D341Med (cell line): ENCODE measurements around the gene MED17.
"Not testable (repeated sequence)": the region's sequence is repeated elsewhere in the genome, so short reads cannot be mapped to it uniquely, and the experiment has no call there.

ENCODE experiments used
- DNase-seq: peaks from one replicate; pipeline ENCODE4 v3.0.0; 2012; ENCODE audit warnings: low spot score

The MED17 gene

DNA sequence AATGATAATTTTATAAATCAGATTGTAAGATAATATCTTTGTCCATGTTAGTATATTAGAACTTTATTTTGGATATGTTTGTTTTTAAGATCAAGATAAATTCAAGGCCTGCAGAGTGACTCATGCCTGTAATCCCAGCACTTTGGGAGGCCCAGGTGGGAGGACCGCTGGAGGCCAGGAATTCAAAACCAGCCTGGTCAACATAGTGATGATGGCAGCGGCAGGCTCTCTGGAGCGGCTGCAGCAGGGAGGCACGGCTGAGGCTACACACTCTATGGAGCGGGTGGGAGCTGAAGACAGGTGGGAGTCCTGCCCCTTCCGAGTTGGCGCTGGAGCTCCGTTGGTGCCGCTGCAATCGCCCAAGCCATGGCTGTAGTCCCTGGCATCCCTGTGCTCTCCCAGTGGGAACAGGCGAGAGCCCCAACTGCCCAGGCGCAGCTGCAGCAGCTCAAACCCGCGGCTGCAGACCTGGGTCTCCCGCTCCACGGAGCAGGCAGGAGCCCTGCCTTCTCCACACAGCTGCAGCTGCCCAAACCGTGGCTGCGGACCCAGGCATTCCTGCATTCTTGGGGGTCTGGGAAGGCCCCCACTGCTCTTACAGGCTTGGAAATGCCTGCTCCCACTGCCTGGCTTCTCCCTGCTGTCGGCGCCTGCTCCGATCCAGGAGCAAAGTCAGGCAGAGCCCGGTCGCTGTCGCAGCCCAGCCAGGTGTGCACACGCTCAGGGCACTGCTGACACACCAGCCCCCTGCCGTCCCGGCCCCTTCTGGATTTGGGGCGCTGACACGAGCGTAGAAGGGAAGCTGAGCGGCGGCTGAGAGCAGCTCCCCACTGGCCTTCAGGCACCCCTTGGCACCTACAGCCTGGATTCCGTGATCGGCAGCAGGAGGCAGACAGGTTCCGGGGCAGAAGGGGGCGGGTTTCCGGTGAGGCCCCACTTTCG, 25.9 kb upstream of the MED17 start:
- no peak for DNase-seq

DNA sequence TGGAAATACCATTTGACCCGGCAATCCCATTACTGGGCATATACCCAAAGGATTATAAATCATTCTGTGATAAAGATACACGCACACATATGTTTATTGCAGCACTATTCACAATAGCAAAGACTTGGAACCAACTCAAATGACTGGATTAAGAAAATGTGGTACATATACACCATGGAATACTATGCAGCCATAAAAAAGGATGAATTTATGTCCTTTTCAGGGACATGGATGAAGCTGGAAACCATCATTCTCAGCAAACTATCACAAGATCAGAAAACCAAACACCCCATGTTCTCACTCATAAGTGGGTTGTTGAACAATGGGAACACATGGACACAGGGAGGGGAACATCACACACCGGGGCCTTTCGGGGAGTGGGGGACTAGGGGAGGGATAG, 25.0 kb upstream of the MED17 start:
- DNase-seq = not testable (repeated sequence)

DNA sequence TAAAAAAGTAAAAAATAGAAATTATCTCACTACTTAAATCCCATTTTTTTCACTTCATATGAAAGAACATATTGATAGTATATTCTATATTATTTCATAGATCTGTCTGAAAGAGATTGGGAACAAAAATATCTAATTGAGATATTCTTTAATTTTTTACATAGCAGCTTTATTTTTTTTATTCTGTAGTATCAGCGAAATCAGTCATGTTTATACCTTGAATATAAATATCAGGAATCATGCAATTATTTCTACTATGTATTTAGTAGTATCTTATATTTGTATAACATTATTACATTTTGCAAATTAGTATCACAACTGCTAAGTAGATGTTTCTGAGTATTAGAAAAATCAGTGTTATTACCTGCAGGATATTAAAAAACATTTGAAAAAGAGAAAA, 22.2 kb upstream of the MED17 start:
- DNase-seq = no peak

DNA sequence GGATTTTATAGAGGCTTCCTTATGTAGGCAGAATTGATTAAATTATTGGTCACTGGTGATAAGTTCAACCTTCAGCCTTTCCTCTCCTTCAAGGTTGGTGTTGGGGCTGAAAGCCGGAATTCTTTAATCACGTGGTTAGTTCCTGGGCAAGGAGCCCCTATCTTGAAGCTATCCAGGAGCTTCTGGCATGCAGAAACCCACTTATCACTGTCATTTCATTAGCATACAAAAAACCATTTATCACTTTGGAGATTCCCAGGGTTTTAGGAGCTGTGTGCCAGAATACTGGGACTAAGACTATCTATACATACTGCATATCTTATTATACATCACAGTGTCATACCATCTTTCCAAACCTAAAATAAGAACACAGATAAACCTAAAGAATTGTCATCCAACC, 18.5 kb upstream of the MED17 start:
- DNase-seq = no peak

DNA sequence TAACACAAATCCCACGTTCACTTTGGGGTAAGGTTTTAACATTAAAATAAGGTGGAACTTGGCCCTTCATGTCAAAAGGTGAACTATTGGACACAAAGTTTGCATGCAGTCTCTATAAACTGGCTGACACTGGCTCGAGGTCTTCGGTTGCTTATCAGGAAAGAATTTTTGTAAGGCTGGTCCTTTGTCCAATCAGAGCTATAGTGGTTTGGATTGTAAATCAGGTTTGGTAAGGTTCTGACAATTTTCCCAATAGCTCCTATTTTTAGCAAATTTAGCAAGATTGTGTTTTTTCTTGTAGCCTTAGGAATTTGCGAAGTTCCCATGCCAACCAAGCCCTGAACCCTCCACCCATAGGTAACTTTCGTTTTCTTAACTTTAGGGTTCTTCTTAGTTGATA, 17.6 kb upstream of the MED17 start:
- DNase-seq = no peak

DNA sequence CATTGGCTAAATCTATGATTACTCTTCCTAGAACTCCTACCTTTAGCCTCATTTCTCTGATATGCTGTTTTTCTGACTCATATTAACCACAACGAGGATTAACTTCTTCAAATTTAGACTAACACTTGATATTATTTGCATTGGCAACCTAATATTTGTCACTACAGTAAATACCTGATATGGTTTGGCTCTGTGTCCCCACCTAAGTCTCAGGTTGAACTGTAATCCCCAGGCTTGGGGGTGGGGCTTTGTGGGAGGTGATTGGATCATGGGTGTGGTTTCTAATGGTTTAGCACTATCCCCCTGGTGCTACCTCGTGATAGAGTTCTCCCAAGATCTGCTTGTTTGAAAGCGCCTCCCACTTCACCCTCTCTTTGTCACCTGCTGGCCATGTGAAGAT, 17.1 kb upstream of the MED17 start:
- DNase-seq = no peak

DNA sequence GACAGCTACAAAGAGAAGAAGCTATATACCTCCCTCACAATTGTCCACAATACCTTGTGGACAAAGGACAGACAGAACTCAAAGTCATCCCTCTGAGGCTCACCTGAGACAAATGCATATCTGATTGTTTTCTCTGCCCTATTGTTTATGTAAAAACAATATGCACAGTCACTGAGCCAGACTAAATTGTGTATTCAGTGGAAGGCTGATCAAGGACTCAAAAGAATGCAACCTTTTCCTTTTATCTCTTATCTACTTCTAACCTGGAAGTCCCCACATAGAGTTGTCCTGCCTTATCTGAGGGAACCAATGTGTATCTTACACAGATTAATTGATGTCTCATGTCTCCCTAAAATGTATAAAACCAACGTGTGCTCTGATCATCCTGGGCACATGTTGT, 13.9 kb upstream of the MED17 start:
- DNase-seq = no peak

DNA sequence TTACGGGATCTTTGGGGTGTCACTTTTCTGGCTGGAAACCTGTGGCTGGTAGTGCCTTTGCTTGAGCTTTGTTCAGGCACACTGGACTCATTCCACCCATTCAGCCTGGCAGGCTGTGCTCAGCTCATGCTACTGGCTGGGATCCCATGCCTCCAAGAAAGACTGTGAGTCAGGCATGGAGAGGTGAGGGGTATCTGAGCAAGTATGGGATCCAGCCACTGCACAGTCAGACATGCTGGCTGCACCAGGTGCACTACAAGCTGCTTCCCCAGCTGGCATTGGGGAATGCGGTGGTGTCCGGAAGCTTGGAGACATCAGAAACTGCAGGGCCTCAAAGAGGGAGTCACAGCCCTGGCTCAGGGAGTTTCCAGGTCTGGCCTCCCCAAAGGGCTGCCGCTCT, 12.0 kb upstream of the MED17 start:
- DNase-seq = no peak

DNA sequence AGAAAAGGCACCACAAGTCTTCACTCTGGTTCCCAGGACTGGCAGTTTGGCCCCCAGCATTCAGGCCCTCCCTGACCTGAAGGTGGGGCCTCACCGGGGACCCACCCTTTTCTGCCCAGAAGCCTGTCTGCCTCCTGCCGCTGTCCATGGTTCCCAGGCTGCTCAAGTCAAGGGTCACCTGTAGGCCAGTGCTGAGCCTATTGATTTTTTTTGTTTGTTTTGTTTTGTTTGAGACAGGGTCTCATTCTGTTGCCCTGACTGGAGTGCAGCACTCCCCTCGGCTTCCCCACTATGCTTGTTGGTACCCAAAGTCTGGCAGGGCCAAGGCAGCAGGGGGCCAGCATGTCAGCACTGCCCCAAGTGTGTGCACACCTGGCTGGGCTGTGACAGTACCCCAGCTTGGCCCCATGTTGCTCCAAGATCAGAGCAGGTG, 11.0 kb upstream of the MED17 start:
- DNase-seq = no peak

DNA sequence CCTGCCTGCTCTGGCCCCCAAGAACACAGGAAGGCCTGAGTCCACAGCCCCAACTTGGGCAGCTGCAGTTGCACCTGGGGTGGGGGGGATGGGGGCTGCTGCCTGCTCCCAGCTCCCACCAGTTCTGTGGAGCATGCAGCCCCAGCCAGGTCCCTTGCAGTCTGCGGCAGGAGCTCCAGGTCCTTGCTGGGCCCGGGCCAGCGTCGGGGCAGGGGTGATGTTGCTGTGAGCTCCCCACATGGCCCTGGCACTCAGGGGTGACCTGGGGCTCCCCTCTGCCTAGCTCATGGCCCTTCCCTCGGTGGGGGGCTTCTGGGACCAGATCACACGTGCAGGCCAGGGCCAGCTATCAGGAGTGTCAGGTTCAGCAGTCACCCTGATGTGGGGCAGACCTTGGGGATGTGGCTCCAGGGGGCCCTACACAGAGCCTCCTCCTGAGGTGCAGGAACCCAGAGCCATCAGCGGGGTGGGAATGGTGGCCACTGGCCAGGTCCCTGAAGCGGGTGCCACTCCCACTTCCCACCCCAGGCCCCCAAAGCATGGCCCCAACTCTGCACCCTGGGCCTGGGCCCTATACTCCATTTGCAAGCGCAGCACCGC, 10.4 kb upstream of the MED17 start:
- DNase-seq = no peak

DNA sequence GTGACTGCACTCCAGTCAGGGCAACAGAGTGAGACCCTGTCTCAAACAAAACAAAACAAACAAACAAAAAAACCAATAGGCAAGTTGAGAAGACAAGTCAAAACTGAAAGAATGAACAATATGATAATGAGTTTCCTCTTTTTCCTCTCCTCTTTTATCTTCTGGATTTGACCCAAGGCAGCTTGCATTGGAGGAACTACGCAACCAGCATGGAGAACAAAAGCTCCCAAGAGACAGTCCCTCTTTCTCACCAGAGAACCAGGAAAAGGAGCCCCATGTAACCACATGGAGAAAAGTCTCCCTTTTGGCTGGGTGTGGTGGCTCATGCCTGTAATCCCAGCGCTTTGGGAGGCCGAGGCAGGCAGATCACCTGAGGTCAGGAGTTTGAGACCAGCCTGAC, 9.5 kb upstream of the MED17 start:
- DNase-seq = not testable (repeated sequence)

DNA sequence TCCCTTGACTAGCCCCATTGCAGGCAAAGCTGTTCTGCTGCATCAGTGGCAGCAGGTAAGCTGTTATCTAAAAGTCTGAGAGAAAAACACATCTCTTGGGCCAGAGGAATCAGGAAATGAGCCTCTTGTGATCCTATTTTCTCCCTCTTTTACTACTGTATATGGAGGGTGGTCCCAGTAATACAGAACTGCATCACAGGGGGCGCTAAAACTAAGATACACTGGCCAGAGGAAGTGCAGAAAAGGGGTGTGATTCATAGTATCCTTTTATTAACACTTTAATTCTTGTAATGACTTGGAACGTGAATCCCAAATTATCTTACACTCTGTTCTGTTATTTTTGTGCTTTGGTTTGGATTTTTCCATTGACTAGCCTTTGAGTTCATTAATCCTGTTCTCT, 8.8 kb upstream of the MED17 start:
- DNase-seq = peak; percentile 17

DNA sequence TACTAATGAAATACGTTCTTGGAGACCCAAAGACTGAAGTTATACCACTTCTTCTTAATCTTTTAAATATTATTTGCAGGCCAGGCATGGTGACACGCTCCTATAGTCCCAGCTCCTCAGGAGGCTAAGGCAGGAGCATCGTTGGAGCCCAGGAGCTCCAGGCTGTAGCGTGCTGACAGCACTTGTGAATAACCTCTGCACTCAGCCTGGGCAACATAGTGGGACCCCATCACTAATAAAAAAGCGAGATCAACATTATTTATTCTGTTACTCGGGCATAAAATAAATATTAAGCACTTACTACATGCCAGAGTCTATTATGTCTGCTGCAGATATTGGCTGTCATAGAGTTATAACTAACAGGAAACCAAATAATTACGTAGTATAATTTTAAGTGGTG, 720 bp upstream of the MED17 start:
- DNase-seq = no peak

DNA sequence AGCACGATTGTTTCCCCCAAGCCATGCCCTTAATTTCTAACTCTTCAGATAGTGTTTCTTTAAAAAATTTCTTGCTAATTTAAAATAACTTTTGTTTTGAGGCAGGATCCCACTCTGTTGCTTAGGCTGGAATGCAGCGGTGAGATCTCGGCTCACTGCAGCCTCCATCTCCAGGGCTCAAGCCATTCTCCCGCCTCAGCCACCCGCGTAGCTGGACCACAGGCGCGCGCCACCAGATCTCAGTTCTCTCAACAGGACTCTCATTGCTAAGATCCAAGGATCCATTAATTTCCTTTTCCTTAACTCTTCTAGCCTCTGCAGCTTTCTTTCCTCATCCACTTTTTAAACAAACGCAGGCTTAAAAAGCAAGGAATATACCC, 327 bp upstream of the MED17 start:
- DNase-seq = no peak

DNA sequence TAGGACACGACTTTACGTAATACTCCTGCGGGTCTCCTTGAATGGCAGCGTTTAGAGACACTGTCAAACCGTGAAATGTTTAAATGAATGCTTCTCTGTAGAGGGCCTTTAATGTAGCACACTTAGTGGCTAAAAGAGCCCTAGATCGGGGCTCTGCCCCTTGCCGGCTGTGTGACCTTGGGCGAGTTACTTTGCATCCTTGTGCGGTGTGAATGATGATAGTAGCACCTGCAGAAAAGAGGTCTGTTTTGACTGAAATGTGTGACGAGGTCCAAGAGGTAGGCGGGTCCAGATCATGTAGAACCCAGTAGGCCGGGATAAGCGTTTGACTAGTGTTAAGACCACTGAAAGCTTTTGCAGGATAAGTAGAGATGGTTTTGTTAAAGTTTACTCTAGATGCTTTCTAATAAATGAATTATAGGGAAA, 866 bp downstream of the MED17 start:
- DNase-seq = no peak

DNA sequence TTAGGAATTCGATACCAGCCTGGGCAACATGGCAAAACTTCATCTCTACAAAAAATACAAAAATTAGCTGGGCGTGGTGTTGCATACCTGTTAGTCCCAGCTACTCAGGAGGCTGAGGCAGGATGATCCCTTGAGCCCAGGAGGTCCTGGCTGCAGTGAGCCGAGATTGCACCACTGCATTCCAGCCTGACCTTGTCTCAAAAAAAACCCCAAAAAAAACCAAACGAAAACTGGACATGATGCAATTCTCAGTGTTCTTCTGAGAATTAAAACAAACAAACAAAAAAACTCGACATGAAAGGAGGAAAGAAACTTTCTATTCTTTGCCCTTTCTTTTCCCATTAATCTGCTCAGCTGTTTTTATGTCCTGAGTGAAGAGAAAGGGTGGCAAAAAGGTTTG, 7.4 kb downstream of the MED17 start:
- no peak for DNase-seq

DNA sequence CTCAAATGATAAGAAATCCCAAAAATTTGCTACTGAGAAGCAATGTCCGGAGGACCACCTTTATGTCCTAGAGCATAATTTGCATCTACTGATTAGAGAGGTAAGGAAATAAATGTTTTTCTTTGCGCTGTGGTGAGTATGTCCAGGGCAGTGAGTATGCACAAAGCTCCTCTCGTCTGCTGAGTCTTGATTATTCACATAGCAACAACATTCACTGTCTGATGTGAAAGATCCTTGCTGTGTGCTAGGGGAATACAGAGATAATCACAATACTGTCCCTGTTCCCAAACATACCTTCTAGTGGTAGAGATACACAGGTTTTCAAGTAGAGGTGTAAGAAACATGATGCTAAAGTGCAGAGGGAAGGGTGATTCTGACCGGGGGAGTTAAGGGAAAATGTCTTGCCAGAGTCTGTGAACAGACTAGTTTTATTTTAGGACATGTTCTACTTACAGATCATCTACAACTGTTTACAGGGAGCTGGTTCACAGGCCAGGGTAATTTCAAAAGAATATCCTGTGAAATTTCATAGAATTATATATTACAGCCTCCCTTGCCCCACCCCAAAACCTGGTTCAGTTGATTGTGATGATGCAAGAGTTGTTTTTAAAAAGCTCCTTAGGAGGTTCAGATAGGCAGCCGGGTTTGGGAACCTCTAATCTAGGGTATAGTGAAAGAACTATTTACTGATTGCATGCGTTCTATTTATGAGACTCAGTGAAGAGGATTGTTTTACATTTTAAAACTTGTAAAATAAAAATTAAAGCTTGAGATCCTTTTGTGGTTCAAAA, 12.6 kb downstream of the MED17 start:
- no peak for DNase-seq

DNA sequence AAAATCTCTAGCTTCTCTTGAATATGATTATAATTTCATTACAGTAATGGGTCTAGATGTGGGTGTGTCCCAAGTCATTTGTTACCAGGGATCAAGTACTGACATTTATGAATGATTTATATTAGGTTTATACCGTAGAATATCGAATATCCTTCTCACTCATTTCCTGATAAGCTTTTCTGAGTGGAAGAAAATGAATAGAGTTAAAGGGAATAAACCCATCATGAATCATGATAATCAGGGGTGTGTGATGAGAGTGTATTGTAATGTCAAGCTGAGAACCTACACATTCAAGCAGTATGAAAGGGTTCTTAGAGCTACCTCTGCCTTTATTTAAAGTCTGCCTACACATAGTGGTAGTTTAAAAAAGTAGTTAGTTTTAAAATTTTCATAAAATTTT, 17.3 kb downstream of the MED17 start:
- DNase-seq = no peak

DNA sequence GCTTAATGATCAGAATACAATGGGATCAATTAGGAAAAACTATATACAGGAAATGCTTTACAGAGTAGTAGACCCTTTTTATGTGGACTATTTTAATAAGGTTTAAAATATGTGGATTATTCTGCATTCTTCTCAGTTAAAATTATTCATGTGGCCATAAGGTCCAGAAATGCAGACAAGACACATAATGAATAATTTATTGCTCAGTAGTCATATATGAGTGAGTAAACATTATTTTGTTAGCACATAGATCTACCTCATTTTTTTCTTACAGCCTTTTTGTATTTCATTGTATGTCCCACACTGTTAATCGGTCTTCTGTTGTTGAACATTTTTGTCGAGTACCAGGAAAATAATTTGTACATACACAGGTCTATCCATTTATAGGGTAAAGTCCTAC, 20.8 kb downstream of the MED17 start:
- DNase-seq = no peak

DNA sequence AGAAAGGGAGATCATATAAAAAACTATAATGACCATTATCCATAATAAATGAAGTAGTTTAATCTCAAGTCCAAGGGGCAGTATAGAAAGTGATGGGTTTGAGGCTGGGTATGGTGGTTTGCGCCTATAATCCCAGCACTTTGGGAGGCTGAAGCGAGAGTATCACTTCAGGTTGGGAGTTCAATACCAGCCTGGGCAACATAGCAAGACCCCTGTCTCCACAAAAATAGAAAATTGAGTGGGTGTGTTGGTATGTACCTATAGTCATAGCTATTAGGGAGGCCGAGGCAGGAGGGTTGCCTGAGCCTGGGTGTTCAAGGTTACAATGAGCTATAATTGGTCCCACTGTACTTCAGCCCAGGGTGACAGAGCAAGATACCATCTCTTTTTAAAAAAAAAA, 23.9 kb downstream of the MED17 start:
- DNase-seq = no peak

DNA sequence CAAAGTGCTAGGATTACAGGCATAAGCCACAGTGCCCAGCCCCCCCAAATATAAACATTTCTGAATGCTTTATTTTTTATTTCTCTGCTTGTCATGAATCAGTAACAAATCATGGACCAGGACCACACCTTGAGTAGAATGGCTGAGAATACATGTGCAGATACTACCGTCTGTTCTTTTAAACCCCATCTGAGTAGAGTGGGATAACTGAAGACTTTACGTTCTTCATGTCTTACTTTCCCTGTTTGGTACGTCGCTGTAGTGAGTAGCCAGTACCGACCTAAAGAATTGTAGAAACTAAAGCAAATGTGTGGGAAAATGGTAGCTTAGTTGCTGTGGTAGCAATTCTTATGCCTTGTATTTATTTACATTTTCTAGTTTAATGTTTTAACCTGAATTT, 29.9 kb downstream of the MED17 start:
- DNase-seq = no peak

DNA sequence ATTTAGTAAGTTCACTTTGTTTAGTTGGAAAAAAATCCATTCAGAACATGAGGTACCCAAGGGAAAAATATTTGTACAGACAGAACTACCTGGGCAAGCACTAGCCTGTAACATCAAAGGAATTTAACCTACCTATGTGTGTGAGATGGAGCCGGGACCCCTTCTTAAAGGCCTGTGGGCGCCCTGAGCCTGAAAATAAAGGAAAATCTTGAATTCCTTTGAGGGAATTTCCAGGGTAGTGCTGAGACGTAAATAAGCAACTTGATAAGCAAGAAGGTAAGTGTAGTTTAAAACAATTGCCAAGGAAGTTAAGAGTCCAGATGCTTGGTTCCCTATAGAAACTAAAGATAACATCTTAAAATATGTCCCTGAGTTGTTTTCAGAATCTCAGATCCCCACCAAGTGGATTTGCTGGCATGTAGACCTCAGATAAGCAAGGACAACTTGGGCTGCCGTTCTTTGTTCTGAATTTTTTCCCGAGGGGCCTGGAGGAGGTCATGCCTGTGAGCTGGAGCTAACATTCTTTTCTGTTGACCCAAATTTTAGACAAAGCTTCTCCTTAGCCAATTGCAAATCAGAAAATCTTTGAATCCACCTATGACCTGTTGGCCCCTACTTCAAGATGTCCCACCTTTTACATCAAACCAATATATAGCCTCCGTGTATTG, 31.0 kb downstream of the MED17 start:
- no peak for DNase-seq
